Choroid plexus epithelial cell (primary cell): ENCODE data around the gene CUL3.
"Not testable (repeated sequence)": the region's sequence is repeated elsewhere in the genome, so short reads cannot be mapped to it uniquely, and the experiment has no call there.

ENCODE experiments used
- DNase-seq: peaks from one replicate; pipeline ENCODE4 v3.0.0-alpha.2; 2010; ENCODE audit warnings: low read depth
- H3K4me3 ChIP-seq: 2 replicates; pipeline ENCODE4 v1.5.1; 2011; ENCODE audit warnings: low read depth, mild to moderate bottlenecking, control low read depth, low read length, moderate library complexity
- TF ChIP-seq, protein P1 (sequence below): conservative IDR thresholded peaks from 2 replicates; pipeline ENCODE4 v1.5.1; 2011; ENCODE audit warnings: low read depth, mild to moderate bottlenecking, control low read depth, inconsistent platforms, low read length, moderate library complexity

Gene CUL3

DNA sequence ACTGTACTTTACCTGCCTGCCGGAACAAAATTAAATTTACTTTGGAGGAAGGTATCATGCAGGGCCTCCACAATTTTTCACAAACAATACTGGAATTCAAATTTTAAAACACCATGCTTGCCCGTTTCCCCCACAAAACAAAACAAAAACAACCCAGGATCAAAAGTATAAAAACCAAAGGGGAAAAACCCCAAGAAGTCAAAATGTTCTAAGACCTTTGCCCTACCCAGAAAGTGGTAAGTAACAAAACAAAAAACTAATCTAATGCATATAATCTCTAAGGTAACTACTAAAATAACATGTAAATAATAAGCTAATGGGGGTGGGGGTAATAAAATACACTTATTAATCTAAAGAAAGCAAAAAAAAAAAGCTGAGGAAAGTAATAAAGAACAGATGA lies 60.5 kb downstream of the CUL3 start:
- TF ChIP-seq, protein P1, sequence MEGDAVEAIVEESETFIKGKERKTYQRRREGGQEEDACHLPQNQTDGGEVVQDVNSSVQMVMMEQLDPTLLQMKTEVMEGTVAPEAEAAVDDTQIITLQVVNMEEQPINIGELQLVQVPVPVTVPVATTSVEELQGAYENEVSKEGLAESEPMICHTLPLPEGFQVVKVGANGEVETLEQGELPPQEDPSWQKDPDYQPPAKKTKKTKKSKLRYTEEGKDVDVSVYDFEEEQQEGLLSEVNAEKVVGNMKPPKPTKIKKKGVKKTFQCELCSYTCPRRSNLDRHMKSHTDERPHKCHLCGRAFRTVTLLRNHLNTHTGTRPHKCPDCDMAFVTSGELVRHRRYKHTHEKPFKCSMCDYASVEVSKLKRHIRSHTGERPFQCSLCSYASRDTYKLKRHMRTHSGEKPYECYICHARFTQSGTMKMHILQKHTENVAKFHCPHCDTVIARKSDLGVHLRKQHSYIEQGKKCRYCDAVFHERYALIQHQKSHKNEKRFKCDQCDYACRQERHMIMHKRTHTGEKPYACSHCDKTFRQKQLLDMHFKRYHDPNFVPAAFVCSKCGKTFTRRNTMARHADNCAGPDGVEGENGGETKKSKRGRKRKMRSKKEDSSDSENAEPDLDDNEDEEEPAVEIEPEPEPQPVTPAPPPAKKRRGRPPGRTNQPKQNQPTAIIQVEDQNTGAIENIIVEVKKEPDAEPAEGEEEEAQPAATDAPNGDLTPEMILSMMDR = no peak
- no peak overlapping the region for H3K4me3 ChIP-seq
- no peak for DNase-seq

DNA sequence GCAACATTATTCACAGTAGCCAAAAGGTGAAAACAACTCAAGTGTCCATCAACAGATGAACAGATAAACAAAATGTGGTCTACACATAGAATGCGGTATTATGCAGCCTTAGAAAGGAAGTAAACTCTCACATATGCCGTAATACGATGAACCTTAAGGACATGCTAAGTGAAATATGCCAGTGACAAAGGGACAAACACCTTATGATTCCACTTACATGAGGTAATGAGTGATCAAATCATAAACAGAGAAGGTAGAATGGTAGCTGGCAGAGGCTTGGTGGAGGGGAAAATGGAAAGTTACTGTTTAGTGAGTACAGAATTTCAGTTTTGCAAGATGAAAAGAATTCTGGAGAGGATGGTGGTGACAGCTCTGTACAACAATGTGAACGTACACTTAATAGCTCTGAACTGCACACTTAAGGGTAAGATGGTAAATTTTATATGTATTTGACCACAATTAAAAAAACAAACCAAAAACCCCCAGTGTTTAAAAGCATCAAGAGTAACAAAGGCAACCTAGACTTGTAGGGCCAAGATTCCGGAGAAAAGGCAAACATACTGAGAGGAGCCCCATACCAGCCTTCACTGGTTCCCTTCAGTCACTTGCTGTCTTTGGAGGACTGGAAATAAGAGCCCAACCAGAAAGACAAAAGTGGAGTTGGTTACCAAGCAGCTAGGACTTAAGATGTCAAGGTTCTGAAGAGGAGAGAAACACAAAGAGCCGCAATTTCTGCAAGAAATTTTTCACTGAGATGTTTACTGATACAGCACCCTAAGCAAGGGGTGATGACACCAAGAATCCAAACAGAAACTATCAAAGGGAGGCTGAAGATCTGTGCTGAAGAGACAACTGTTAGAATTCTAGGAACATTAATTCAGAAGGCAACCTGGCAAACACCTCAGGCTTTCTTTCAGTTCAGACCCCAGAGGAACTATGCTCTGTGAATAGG lies 61.3 kb downstream of the CUL3 start:
- TF ChIP-seq, protein P1 = no peak
- H3K4me3 ChIP-seq = no peak overlapping the region
- peak; percentile 67 for DNase-seq

DNA sequence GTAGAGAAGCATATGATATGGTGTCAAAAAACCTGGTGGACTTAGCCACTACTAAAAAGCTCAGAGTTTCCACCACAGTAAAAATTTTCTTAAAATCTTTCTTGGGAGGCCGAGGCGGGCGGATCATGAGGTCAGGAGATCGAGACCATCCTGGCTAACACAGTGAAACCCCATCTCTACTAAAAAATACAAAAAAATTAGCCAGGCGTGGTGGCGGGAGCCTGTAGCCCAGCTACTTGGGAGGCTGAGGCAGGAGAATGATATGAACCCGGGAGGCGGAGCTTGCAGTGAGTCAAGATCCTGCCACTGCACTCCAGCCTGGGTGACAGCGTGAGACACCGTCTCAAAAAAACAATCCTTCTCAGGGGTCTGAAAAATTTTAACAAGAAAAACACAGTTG lies 62.7 kb downstream of the CUL3 start:
- DNase-seq, H3K4me3 ChIP-seq: not testable (repeated sequence)

DNA sequence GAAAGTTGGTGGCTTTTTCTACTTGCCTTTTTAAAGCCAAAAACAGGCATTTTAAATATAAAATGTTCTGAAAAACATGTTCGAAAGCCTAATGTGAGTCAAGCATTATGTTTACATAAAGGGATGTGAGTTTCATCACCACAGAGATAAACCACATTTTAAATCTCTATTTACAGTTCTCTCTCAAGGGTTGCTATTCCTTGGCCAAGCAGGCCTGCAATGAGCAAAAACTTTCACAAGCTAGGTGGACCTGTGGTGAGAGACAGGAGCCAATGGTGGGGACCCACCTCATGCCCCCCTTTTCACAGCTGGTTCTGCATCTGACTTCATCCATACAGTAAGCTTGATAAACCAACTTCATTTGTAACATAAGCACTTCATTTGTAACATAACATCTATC lies 65.1 kb downstream of the CUL3 start:
- TF ChIP-seq, protein P1 = no peak
- peak; percentile 93 for DNase-seq
- no peak overlapping the region for H3K4me3 ChIP-seq

DNA sequence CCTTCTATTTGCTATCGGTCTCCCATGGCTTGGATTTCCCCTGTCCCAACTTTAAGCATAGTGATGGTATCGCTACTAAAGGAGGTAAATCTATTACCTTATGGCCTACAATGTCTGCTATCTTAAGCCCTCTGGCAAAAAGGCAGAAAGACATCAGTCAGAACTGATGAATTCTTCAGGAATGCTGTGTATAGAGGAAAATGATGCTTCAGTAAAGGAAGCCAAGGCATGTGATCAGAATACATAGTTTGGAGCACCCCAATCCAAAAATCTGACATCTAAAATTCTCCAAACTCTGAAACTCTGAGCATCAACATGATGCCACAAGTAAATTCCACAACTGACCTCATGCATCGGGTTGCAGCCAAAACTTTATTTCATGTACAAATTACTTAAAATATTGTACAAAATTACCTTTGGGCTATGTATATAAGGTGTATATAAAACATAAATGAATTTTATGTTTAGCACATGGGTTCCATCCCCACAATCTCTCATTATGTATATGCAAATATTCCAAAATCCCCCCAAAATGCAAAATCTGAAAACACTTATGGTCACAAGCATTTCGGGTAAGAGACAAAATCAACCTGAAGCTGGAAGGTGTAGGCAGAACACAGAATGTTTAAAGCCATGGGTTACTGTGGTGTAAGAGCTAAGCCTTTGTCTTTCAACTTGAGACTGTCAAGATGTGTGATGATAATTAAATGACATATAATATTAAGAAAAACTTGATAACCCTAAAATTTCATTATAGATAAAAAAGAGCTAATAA lies 66.2 kb downstream of the CUL3 start:
- TF ChIP-seq, protein P1 = no peak
- DNase-seq = peak; percentile 89
- no peak overlapping the region for H3K4me3 ChIP-seq

DNA sequence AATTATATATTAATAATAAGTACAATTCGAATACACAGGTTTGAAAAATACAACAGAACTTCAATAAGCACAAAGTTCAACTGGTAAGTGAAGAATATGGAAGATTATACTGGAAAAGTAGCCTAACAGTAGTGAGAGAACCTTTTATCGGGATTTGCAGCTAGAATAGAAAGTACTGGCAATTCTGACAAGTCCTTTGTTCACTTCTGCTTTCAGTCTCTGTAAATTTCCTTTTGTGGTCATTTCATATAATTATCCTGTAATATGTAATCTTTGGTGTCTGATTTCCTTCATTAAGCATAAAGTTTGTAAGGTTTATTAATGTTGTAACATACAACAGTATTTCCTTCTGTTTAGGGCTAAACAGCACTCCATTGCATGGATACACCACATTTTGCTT lies 67.2 kb downstream of the CUL3 start:
- H3K4me3 ChIP-seq = no peak overlapping the region
- TF ChIP-seq, protein P1 = no peak
- DNase-seq = no peak

DNA sequence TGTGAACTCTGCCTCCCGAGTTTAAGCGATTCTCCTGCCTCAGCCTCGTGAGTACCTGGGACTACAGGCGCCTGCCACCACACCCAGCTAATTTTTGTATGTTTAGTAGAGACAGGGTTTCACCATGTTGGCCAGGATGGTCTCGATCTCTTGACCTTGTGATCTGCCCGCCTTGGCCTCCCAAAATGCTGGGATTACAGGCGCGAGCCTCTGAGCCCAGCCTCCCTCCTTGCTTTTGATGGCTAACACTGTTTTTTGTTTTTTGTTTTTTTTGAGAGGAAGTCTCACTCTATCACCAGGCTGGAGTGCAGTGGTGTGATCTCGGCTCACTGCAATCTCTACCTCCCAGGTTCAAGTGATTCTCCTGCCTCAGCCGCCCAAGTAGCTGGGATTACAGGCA lies 68.8 kb downstream of the CUL3 start:
- H3K4me3 ChIP-seq, DNase-seq: not testable (repeated sequence)
